ENCODE data around the gene TPRA1. TPM values are rescaled to one million over a fixed set of nuclear protein-coding genes. Genes with fewer than 3 reads are reported as not detected.

TPRA1 gene
- total and polyA plus RNA-seq, 2 experiments from 2014 or later: 16.7 to 30.4 TPM

DNA sequence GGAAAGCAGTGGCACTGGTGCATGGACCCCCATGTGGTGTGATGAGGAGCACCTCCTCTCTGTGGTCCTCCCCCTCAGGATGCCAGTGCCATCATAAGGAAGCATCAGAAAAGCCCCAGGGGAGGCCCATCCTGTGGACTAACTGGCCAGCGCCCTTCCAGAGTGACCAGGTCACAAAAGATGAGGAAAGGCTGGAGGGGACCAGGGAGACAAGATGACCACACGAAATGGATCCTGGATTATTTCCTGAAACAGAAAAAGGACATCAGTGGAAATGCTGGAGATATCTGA is 56.4 kb downstream of the TPRA1 start (continued):
- TF ChIP-seq, protein P1, sequence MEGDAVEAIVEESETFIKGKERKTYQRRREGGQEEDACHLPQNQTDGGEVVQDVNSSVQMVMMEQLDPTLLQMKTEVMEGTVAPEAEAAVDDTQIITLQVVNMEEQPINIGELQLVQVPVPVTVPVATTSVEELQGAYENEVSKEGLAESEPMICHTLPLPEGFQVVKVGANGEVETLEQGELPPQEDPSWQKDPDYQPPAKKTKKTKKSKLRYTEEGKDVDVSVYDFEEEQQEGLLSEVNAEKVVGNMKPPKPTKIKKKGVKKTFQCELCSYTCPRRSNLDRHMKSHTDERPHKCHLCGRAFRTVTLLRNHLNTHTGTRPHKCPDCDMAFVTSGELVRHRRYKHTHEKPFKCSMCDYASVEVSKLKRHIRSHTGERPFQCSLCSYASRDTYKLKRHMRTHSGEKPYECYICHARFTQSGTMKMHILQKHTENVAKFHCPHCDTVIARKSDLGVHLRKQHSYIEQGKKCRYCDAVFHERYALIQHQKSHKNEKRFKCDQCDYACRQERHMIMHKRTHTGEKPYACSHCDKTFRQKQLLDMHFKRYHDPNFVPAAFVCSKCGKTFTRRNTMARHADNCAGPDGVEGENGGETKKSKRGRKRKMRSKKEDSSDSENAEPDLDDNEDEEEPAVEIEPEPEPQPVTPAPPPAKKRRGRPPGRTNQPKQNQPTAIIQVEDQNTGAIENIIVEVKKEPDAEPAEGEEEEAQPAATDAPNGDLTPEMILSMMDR (conservative IDR thresholded peaks at IDR 0.05; ENCODE audit: low read depth in 2 of 2): no peak
- TF ChIP-seq ETS1 (IDR thresholded peaks at IDR 0.05) (no peak), POLR2AphosphoS5 (IDR thresholded peaks at IDR 0.05; ENCODE audit: low read depth) (no peak)

- Histone ChIP-seq H3K79me2 (replicated peaks; ENCODE audit: insufficient read depth) (no peaks in the 10 kb centered on the region), H3K36me3 (ENCODE audit: insufficient read depth) (no peaks in the 10 kb centered on the region), H3F3A (replicated peaks; ENCODE audit: low read depth) (no peaks in the 10 kb centered on the region), H2AFZ (no peak overlapping the region), H3K4me1 (ENCODE audit: insufficient read depth) (0 out of 2 replicates have a peak, but pooled peaks cover 5% of the 10 kb centered on the region), H3K4me2 (no peak overlapping the region), H3K9me2 (ENCODE audit: insufficient read depth) (no peaks in the 10 kb centered on the region), H3K4me3 (no peak overlapping the region), H4K20me1 (replicated peaks; ENCODE audit: insufficient read depth) (no peaks in the 10 kb centered on the region), H3K27me3 (ENCODE audit: insufficient read depth) (no peaks in the 10 kb centered on the region), H3K27ac (ENCODE audit: low read depth) (no peak overlapping the region)
- peaks cover 17% of the 10 kb centered on the region for H3K4me1 Mint-ChIP-seq
- peaks cover 9% of the 10 kb centered on the region for H3K27me3 Mint-ChIP-seq (ENCODE audit: insufficient read depth, low read depth, poor library complexity)
- H3K4me3 Mint-ChIP-seq: no peak overlapping the region
- no peak for ATAC-seq
- no peaks in the 10 kb centered on the region for H3K9me3 Mint-ChIP-seq
- TF ChIP-seq, protein P2, sequence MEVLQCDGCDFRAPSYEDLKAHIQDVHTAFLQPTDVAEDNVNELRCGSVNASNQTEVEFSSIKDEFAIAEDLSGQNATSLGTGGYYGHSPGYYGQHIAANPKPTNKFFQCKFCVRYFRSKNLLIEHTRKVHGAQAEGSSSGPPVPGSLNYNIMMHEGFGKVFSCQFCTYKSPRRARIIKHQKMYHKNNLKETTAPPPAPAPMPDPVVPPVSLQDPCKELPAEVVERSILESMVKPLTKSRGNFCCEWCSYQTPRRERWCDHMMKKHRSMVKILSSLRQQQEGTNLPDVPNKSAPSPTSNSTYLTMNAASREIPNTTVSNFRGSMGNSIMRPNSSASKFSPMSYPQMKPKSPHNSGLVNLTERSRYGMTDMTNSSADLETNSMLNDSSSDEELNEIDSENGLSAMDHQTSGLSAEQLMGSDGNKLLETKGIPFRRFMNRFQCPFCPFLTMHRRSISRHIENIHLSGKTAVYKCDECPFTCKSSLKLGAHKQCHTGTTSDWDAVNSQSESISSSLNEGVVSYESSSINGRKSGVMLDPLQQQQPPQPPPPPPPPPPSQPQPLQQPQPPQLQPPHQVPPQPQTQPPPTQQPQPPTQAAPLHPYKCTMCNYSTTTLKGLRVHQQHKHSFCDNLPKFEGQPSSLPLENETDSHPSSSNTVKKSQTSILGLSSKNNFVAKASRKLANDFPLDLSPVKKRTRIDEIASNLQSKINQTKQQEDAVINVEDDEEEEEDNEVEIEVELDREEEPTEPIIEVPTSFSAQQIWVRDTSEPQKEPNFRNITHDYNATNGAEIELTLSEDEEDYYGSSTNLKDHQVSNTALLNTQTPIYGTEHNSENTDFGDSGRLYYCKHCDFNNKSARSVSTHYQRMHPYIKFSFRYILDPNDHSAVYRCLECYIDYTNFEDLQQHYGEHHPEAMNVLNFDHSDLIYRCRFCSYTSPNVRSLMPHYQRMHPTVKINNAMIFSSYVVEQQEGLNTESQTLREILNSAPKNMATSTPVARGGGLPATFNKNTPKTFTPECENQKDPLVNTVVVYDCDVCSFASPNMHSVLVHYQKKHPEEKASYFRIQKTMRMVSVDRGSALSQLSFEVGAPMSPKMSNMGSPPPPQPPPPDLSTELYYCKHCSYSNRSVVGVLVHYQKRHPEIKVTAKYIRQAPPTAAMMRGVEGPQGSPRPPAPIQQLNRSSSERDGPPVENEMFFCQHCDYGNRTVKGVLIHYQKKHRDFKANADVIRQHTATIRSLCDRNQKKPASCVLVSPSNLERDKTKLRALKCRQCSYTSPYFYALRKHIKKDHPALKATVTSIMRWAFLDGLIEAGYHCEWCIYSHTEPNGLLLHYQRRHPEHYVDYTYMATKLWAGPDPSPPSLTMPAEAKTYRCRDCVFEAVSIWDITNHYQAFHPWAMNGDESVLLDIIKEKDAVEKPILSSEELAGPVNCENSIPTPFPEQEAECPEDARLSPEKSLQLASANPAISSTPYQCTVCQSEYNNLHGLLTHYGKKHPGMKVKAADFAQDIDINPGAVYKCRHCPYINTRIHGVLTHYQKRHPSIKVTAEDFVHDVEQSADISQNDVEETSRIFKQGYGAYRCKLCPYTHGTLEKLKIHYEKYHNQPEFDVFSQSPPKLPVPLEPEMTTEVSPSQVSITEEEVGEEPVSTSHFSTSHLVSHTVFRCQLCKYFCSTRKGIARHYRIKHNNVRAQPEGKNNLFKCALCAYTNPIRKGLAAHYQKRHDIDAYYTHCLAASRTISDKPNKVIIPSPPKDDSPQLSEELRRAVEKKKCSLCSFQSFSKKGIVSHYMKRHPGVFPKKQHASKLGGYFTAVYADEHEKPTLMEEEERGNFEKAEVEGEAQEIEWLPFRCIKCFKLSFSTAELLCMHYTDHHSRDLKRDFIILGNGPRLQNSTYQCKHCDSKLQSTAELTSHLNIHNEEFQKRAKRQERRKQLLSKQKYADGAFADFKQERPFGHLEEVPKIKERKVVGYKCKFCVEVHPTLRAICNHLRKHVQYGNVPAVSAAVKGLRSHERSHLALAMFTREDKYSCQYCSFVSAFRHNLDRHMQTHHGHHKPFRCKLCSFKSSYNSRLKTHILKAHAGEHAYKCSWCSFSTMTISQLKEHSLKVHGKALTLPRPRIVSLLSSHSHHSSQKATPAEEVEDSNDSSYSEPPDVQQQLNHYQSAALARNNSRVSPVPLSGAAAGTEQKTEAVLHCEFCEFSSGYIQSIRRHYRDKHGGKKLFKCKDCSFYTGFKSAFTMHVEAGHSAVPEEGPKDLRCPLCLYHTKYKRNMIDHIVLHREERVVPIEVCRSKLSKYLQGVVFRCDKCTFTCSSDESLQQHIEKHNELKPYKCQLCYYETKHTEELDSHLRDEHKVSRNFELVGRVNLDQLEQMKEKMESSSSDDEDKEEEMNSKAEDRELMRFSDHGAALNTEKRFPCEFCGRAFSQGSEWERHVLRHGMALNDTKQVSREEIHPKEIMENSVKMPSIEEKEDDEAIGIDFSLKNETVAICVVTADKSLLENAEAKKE (CRISPR knock-in tag; IDR thresholded peaks at IDR 0.05): no peak
- TF ChIP-seq ZNF114 (CRISPR knock-in tag; IDR thresholded peaks at IDR 0.05): no peak
- TF ChIP-seq STAT1 (IDR thresholded peaks at IDR 0.05; ENCODE audit: unreplicated experiment): no peak
- no peak for TF ChIP-seq JUNB (IDR thresholded peaks at IDR 0.05; ENCODE audit: unreplicated experiment)
- TF ChIP-seq, protein P1 (conservative IDR thresholded peaks at IDR 0.05; ENCODE audit: low read depth in 2 of 2): no peak
- TF ChIP-seq ZNF331 (CRISPR knock-in tag; IDR thresholded peaks at IDR 0.05; ENCODE audit: low read depth): no peak
- TF ChIP-seq NANOG (IDR thresholded peaks at IDR 0.05; ENCODE audit: borderline replicate concordance): no peak
- no peak overlapping the region for H3K27ac Mint-ChIP-seq
- no peak for DNase-seq (ENCODE audit: low spot score)
- no peaks in the 10 kb centered on the region; the same call in 2 of the 3 replicates for H3K36me3 Mint-ChIP-seq (ENCODE audit: low read depth)
Measured at GRCh38 chr3:127532561-127533203, 57.9 kb downstream of the TPRA1 start.
